Heart right ventricle (tissue), 16 donors: ENCODE data around the gene GLRA1. TPM values are rescaled to one million over a fixed set of nuclear protein-coding genes. Genes with fewer than 3 reads are reported as not detected.

Source experiments
- ATAC-seq, 8 donors: fragments of 200-7000 bp; cut with Tn5 transposase; one replicate each; pipeline ENCODE4 v1.9.1; 2020; ENCODE audit warnings: mild to moderate bottlenecking in 8 of 8, moderate library complexity in 8 of 8, moderate number of reproducible peaks in 1 of 8
- DNase-seq, 2 donors: peaks; one replicate each; pipeline ENCODE4 v3.0.0-alpha.2; 2020
- H3K27ac ChIP-seq, 10 donors: fragments of 200-600 bp; sonication (generic) in 2 of 10; one replicate each; pipeline versions ENCODE4 v1.5.0 to v1.8.0; 2020 to 2022; ENCODE audit warnings: mild to moderate bottlenecking in 3 of 10
- H3K27me3 ChIP-seq, 7 donors: fragments of 200-600 bp; one replicate each; pipeline ENCODE4 v1.8.0; 2021 to 2022; ENCODE audit warnings: mild to moderate bottlenecking in 2 of 7
- H3K36me3 ChIP-seq, 9 donors: fragments of 200-600 bp; sonication (generic) in 1 of 9; one replicate each; pipeline versions ENCODE4 v1.5.0 to v1.8.0; 2020 to 2022; ENCODE audit warnings: mild to moderate bottlenecking in 2 of 9
- H3K4me1 ChIP-seq, 9 donors: fragments of 200-600 bp; sonication (generic) in 1 of 9; one replicate each; pipeline versions ENCODE4 v1.5.0 to v1.8.0; 2020 to 2022; ENCODE audit warnings: mild to moderate bottlenecking in 4 of 9
- H3K4me3 ChIP-seq, 10 donors: fragments of 200-600 bp; sonication (generic) in 2 of 10; one replicate each; pipeline versions ENCODE4 v1.5.0 to v1.8.0; 2020 to 2022; ENCODE audit warnings: mild to moderate bottlenecking in 7 of 10, moderate library complexity in 2 of 10
- H3K9me3 ChIP-seq, 11 donors: fragments of 200-600 bp in 10 of 11; sonication (generic) in 2 of 11; one replicate each; pipeline versions ENCODE4 v1.5.0 to v1.8.0; 2013 to 2022; ENCODE audit warnings: mild to moderate bottlenecking in 2 of 11, control low read depth in 1 of 11, moderate library complexity in 1 of 11
- CTCF ChIP-seq, 9 donors: fragments of 200-600 bp; sonication (generic) in 2 of 9; IDR thresholded peaks; one replicate each; pipeline versions ENCODE4 v1.5.0 to v1.8.0; 2021 to 2022; ENCODE audit warnings: antibody characterized with exemption in 9 of 9, mild to moderate bottlenecking in 5 of 9, moderate library complexity in 1 of 9
- WGBS, 2 donors: extraction: QIAGEN DNeasy Blood & Tissue Kit; methylation state at CpG; one replicate each; pipeline ENCODE4 v1.1.7; 2013; ENCODE audit warnings: inconsistent platforms in 1 of 2; 5-methylcytosine and 5-hydroxymethylcytosine counted together
- intact Hi-C, 10 donors: fragments of 100-400 bp; cut with DNase I; formaldehyde crosslinking; loops; one replicate each; pipeline versions ENCODE4 v1.11.1 to v1.14.2; 2022
- polyA plus RNA-seq, 2 donors: library from polyadenylated mRNA; stranded (reverse); fragments of 200-250 nt; gene quantifications; one replicate each; pipeline ENCODE4 v1.2.3, GENCODE V29; 2013
- total RNA-seq, 10 donors: library from RNA; stranded (reverse); fragmentation: NEBNext Ultra II Directional in 3 of 10; extraction: Animal tissue kit (Norgen Biotek cat#: 25700) in 3 of 10; gene quantifications; one replicate each; pipeline versions ENCODE4 v1.2.1 to v1.2.4, GENCODE V29; 2021 to 2023
- donor health status: Arrhythmogenic right ventricular cardiomyopathy.
- donor health status: ischemic (EF 13 %, LVEDD 7.1; RV severe dilation, severe dysfunction).
- donor health status: healthy with polysubstance abuse.
- donor health status: DM: no; HTN: yes; CAD: no.
- donor health status: DM: no; HTN: no; CAD: no.
- donor health status: ischemic (EF 25% LVEDD 6.9; RV normal size, moderate dysfunction).
- donor health status: ischemic (EF 25% LVEDD 5.7; RV mildly dilated, moderate dysfunction).
- donor health status: healthy.
- donor health status: DM: yes; HTN: yes; CAD: no.
- donor health status: Ischemic cardiomyopathy.
- donor health status: ischemic (EF 35%, LVEDD 5.7; RV mildly dilated, moderate dysfunction).
- donor health status: nonischemic (EF 11% LVEDD 7.7; RV severe dilation, severe dysfunction).
- donor health status: DM: yes; HTN: yes; CAD: no.
- donor health status: PGD.
- donor health status: ischemic (EF 29% LVEDD 5.4; RV normal size, mild dysfunction).
- donor health status: nonischemic (EF 23%, LVEDD 6.1; RV moderate dilation, normal function).

Gene GLRA1
- total and polyA plus RNA-seq, 12 donors = not detected

GRCh38 chr5:151800532-151800931, 124.1 kb downstream of the GLRA1 start:
- H3K36me3 ChIP-seq = peaks cover 0 to 100% (median 71%) of the 10 kb centered on the region in 9 donors
- peak in 3 of 8 donors; percentile 28 to 66 (median 49) for ATAC-seq
- H3K4me1 ChIP-seq = peaks cover 0 to 29% (median 8%) of the 10 kb centered on the region in 9 donors
- intact Hi-C loops = no loop called here
- H3K27me3 ChIP-seq = no peaks in the 10 kb centered on the region
- TF ChIP-seq CTCF (IDR thresholded peaks at IDR 0.05) = no peak
- H3K27ac ChIP-seq = peak overlapping the region in 1 of 10 donors; percentile 29
- 58 to 61% methylated on average over 2 of the region's 2 CpGs for WGBS, 2 donors
- no peak for DNase-seq
- no peaks in the 10 kb centered on the region for H3K9me3 ChIP-seq
- H3K4me3 ChIP-seq = no peak overlapping the region

- intact Hi-C loops = no loop called here
- Histone ChIP-seq H3K27ac (peak overlapping the region in 1 of 10 donors; percentile 29), H3K36me3 (peaks cover 0 to 100% (median 73%) of the 10 kb centered on the region in 9 donors), H3K4me3 (no peak overlapping the region), H3K27me3 (no peaks in the 10 kb centered on the region), H3K4me1 (peaks cover 0 to 17% (median 0%) of the 10 kb centered on the region in 9 donors), H3K9me3 (no peaks in the 10 kb centered on the region)
- no peak for TF ChIP-seq CTCF (IDR thresholded peaks at IDR 0.05)
- ATAC-seq = no peak
- 79 to 87% methylated on average over 3 of the region's 3 CpGs for WGBS, 2 donors
- DNase-seq = no peak
Measured at GRCh38 chr5:151799407-151799806, 125.2 kb downstream of the GLRA1 start.

GRCh38 chr5:151798674-151799073, 126.0 kb downstream of the GLRA1 start:
- H3K9me3 ChIP-seq = no peaks in the 10 kb centered on the region
- 91 to 92% methylated on average over 3 of the region's 3 CpGs for WGBS, 2 donors
- ATAC-seq = no peak
- TF ChIP-seq CTCF (IDR thresholded peaks at IDR 0.05) = no peak
- H3K4me3 ChIP-seq = no peak overlapping the region
- no peaks in the 10 kb centered on the region for H3K27me3 ChIP-seq
- H3K27ac ChIP-seq = no peak overlapping the region
- H3K36me3 ChIP-seq = peaks cover 0 to 100% (median 69%) of the 10 kb centered on the region in 9 donors
- DNase-seq = no peak
- peaks cover 0 to 17% (median 0%) of the 10 kb centered on the region in 9 donors for H3K4me1 ChIP-seq
- intact Hi-C loops = no loop called here

- 94 to 95% methylated on average over 1 of the region's 1 CpG for WGBS, 2 donors
- ATAC-seq (no peak), DNase-seq (no peak)
- no peak for TF ChIP-seq CTCF (IDR thresholded peaks at IDR 0.05)
- no peak overlapping the region for H3K4me3 ChIP-seq
- H3K9me3 ChIP-seq = no peaks in the 10 kb centered on the region
- H3K36me3 ChIP-seq = peaks cover 4 to 100% (median 84%) of the 10 kb centered on the region in 9 donors
- intact Hi-C loops = no loop called here
- no peaks in the 10 kb centered on the region for H3K27me3 ChIP-seq
- no peak overlapping the region for H3K27ac ChIP-seq
- peaks cover 0 to 11% (median 0%) of the 10 kb centered on the region in 9 donors for H3K4me1 ChIP-seq
Measured at GRCh38 chr5:151795426-151795825, 129.2 kb downstream of the GLRA1 start.
